GM12878 (cell line): ENCODE results near the gene SAMD4A.

Experiments
- CTCF ChIP-seq, 3 experiments: IDR thresholded peaks in 2 of 3; conservative IDR thresholded peaks in 1 of 3; 2 replicates each; pipeline ENCODE4 v1.5.1; 2011; ENCODE audit warnings: low read depth in 3 of 3, low read length in 3 of 3, mild to moderate bottlenecking in 3 of 3, control low read depth in 2 of 3, moderate library complexity in 2 of 3, inconsistent platforms in 1 of 3, mixed read lengths in 1 of 3; ENCODE audit not compliant: control insufficient read depth in 2 of 3, insufficient read depth in 1 of 3; ENCODE audit errors: extremely low read depth in 1 of 3
- RFX5 ChIP-seq: IDR thresholded peaks from 2 replicates; pipeline ENCODE4 v1.6.1; 2011; ENCODE audit warnings: low read depth, low read length, improper control_type of control experiment
- STAT3 ChIP-seq: IDR thresholded peaks from 2 replicates; pipeline ENCODE4 v1.6.1; 2011; ENCODE audit warnings: low read depth, low read length, improper control_type of control experiment
- SUZ12 ChIP-seq: fragments of 200-600 bp; sonication (generic); IDR thresholded peaks from one replicate; pipeline ENCODE4 v1.6.1; 2018; ENCODE audit warnings: antibody characterized with exemption, mild to moderate bottlenecking; ENCODE audit not compliant: unreplicated experiment

- TF ChIP-seq CTCF (IDR thresholded peaks at IDR 0.05 in 2 of 3, conservative IDR thresholded peaks at IDR 0.05 in 1 of 3; ENCODE audit: control insufficient read depth in 2 of 3, extremely low read depth in 1 of 3, insufficient read depth in 1 of 3, low read depth in 3 of 3, low read length in 3 of 3) (peak in 2 of 3 experiments; percentile 5 to 25; a peak in 1 of 6 replicates), SUZ12 (no peak), RFX5 (no peak), STAT3 (no peak)
Observed at GRCh38 chr14:54814076-54814475, 247.1 kb downstream of the SAMD4A start.
